ENCODE results near the gene RBM22. TPM values are rescaled to one million over a fixed set of nuclear protein-coding genes. Genes with fewer than 3 reads are reported as not detected.

The RBM22 gene
- total and polyA plus RNA-seq, 3 experiments from 2014 or later = 68.2 to 73.6 (median 72.7) TPM

DNA sequence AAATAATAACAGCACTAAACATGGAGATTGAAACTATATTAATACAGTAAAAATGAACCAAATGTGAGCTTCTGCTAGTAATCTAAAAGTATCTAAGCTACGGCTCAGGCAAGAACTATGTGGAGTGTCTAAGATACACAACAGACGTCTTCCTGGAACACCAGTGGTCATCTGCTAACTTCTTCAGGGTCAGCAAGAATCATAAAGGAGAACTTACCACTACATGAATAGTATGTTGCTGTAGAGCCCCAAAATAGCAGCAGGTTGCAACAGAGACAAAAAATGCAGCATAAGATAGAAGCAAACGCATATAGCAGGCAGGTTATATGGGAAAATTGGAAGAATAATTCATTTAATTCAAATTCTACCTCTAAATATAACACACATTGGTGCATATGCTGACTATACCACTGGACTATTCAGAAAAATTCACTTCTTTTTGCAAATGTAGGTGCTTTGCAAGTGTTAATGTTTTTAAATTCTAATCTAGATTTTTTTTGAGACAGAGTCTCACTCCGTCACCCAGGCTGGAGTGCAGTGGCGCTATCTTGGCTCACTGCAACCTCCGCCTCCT is 30.9 kb upstream of the RBM22 start:
- H3K27me3 ChIP-seq (ENCODE audit: insufficient read depth, low read length, poor library complexity, severe bottlenecking) = no peaks in the 10 kb centered on the region
- H3K27ac ChIP-seq (ENCODE audit: low read depth, low read length) = no peak overlapping the region
- POLR2A ChIA-PET = no interaction called here
- no peak overlapping the region for H3K4me3 ChIP-seq (ENCODE audit: low read length)
- H3K4me1 Mint-ChIP-seq = peaks cover 11 to 29% (median 23%) of the 10 kb centered on the region in 3 donors
- CTCF ChIA-PET = interaction anchor here (1.4 kb wide), 1 partner anchor 31 kb away, joined by 4 read pairs; the partner anchor contains the start of gene RBM22
- no peaks in the 10 kb centered on the region for H3K27me3 Mint-ChIP-seq
- H3K9me3 Mint-ChIP-seq = peaks cover 0 to 6% (median 4%) of the 10 kb centered on the region in 5 donors
- peaks cover 42% of the 10 kb centered on the region for H3K36me3 ChIP-seq (ENCODE audit: insufficient read depth, low read length)
- peaks cover 26 to 88% (median 36%) of the 10 kb centered on the region in 3 donors for H3K36me3 Mint-ChIP-seq
- no peaks in the 10 kb centered on the region for H3K4me1 ChIP-seq (ENCODE audit: insufficient read depth, low read length)
- DNase-seq = no peak
- no peaks in the 10 kb centered on the region for H3K9me3 ChIP-seq (ENCODE audit: low read length)
- H3K27ac Mint-ChIP-seq = no peak overlapping the region
- H3K4me3 Mint-ChIP-seq = no peak overlapping the region

DNA sequence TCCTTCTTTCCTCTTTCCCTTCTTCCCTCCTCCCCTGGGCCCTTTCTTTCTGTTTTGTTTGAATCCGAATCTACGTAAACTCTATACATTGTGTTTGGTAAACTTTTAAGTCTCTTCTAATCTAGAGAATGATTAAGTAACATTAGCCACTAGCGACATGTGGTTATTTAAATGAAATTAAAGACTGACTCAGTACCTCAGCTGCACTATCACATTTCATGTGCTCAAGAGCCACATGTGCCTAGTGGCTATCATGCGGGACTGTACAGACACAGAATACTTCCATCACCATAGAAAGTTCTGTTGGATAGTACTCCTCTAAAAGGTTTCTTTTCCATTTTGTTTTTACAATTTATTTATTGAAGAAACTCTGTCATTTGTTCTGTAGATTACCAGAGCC is 29.0 kb upstream of the RBM22 start:
- no peak for DNase-seq
- no peaks in the 10 kb centered on the region for H3K27me3 ChIP-seq (ENCODE audit: insufficient read depth, low read length, poor library complexity, severe bottlenecking)
- no peaks in the 10 kb centered on the region for H3K9me3 Mint-ChIP-seq
- peak overlapping the region in 1 of 8 donors; percentile 39 for H3K27ac Mint-ChIP-seq
- H3K4me1 Mint-ChIP-seq = peaks cover 5 to 11% (median 6%) of the 10 kb centered on the region in 3 donors
- CTCF ChIA-PET = no interaction called here
- no peaks in the 10 kb centered on the region for H3K4me1 ChIP-seq (ENCODE audit: insufficient read depth, low read length)
- H3K4me3 Mint-ChIP-seq = no peak overlapping the region
- no peaks in the 10 kb centered on the region for H3K27me3 Mint-ChIP-seq
- no peak overlapping the region for H3K4me3 ChIP-seq (ENCODE audit: low read length)
- peaks cover 17 to 85% (median 28%) of the 10 kb centered on the region in 3 donors for H3K36me3 Mint-ChIP-seq
- H3K9me3 ChIP-seq (ENCODE audit: low read length) = no peaks in the 10 kb centered on the region
- H3K36me3 ChIP-seq (ENCODE audit: insufficient read depth, low read length) = peaks cover 44% of the 10 kb centered on the region
- POLR2A ChIA-PET = no interaction called here
- no peak overlapping the region for H3K27ac ChIP-seq (ENCODE audit: low read depth, low read length)

GRCh38 chr5:150723845-150724244 is 23.0 kb upstream of the RBM22 start:
- Mint-ChIP-seq H3K27ac (no peak overlapping the region), H3K4me1 (no peaks in the 10 kb centered on the region), H3K9me3 (no peaks in the 10 kb centered on the region), H3K36me3 (peaks cover 13 to 86% (median 29%) of the 10 kb centered on the region in 3 donors), H3K4me3 (no peak overlapping the region), H3K27me3 (no peaks in the 10 kb centered on the region)
- CTCF ChIA-PET = no interaction called here
- POLR2A ChIA-PET = no interaction called here
- Histone ChIP-seq H3K4me3 (ENCODE audit: low read length) (peak overlapping the region; percentile 8), H3K27me3 (ENCODE audit: insufficient read depth, low read length, poor library complexity, severe bottlenecking) (no peaks in the 10 kb centered on the region), H3K9me3 (ENCODE audit: low read length) (no peaks in the 10 kb centered on the region), H3K27ac (ENCODE audit: low read depth, low read length) (no peak overlapping the region), H3K4me1 (ENCODE audit: insufficient read depth, low read length) (no peaks in the 10 kb centered on the region), H3K36me3 (ENCODE audit: insufficient read depth, low read length) (peaks cover 50% of the 10 kb centered on the region)
- DNase-seq = no peak

DNA sequence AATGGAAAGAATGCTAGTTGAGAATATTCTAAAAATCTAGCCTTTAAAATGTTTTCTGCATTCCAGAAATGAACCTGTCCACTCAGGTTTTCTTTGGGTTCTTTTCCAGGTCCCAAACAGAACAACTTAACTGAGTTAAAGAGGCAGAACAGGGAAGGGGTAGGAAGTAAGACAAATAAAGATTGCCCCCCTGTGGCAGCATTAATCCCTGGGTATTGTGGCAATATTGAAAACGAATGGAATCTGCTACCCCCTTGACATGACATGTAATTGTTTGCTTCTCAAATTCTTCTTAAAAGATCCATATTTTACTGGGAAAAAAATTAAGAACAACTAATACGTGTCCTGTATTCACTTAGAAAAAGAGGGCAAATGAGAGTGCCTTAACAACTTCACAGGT is 9.3 kb upstream of the RBM22 start:
- Mint-ChIP-seq H3K4me1 (no peaks in the 10 kb centered on the region), H3K27ac (no peak overlapping the region), H3K36me3 (peaks cover 0 to 68% (median 16%) of the 10 kb centered on the region in 3 donors), H3K4me3 (no peak overlapping the region), H3K9me3 (no peaks in the 10 kb centered on the region), H3K27me3 (no peaks in the 10 kb centered on the region)
- DNase-seq = peak in 1 of 5 donors; percentile 8
- ChIA-PET CTCF (interaction anchor here (2.2 kb wide), 1 partner anchor 10 kb away, joined by 13 read pairs; the partner anchor contains the start of gene RBM22), POLR2A (no interaction called here)
- no peaks in the 10 kb centered on the region for H3K4me1 ChIP-seq (ENCODE audit: insufficient read depth, low read length)
- H3K36me3 ChIP-seq (ENCODE audit: insufficient read depth, low read length) = peaks cover 29% of the 10 kb centered on the region
- H3K9me3 ChIP-seq (ENCODE audit: low read length) = no peaks in the 10 kb centered on the region
- H3K27me3 ChIP-seq (ENCODE audit: insufficient read depth, low read length, poor library complexity, severe bottlenecking) = no peaks in the 10 kb centered on the region
- H3K27ac ChIP-seq (ENCODE audit: low read depth, low read length) = no peak overlapping the region
- no peak overlapping the region for H3K4me3 ChIP-seq (ENCODE audit: low read length)

GRCh38 chr5:150706776-150707390 is 6.0 kb upstream of the RBM22 start:
- CTCF ChIA-PET = interaction anchor here (0.7 to 1.8 kb wide), 3 partner anchors 19 to 146 kb away, joined by 3 to 5 read pairs (median 4); partner anchors contain the start of gene IRGM
- peaks cover 0 to 44% (median 16%) of the 10 kb centered on the region in 3 donors for H3K36me3 Mint-ChIP-seq
- no peaks in the 10 kb centered on the region for H3K27me3 Mint-ChIP-seq
- POLR2A ChIA-PET = no interaction called here
- H3K27me3 ChIP-seq (ENCODE audit: insufficient read depth, low read length, poor library complexity, severe bottlenecking) = no peaks in the 10 kb centered on the region
- DNase-seq = no peak
- H3K9me3 ChIP-seq (ENCODE audit: low read length) = no peaks in the 10 kb centered on the region
- H3K4me3 ChIP-seq (ENCODE audit: low read length) = no peak overlapping the region
- no peaks in the 10 kb centered on the region for H3K4me1 Mint-ChIP-seq
- peaks cover 21% of the 10 kb centered on the region for H3K36me3 ChIP-seq (ENCODE audit: insufficient read depth, low read length)
- H3K9me3 Mint-ChIP-seq = no peaks in the 10 kb centered on the region
- H3K4me1 ChIP-seq (ENCODE audit: insufficient read depth, low read length) = no peaks in the 10 kb centered on the region
- no peak overlapping the region for H3K27ac ChIP-seq (ENCODE audit: low read depth, low read length)
- no peak overlapping the region for H3K4me3 Mint-ChIP-seq
- no peak overlapping the region for H3K27ac Mint-ChIP-seq

- no peak for DNase-seq
- Histone ChIP-seq H3K36me3 (ENCODE audit: insufficient read depth, low read length) (peaks cover 3% of the 10 kb centered on the region), H3K9me3 (ENCODE audit: low read length) (no peaks in the 10 kb centered on the region), H3K4me3 (ENCODE audit: low read length) (no peak overlapping the region), H3K4me1 (ENCODE audit: insufficient read depth, low read length) (peaks cover 21% of the 10 kb centered on the region), H3K27me3 (ENCODE audit: insufficient read depth, low read length, poor library complexity, severe bottlenecking) (no peaks in the 10 kb centered on the region), H3K27ac (ENCODE audit: low read depth, low read length) (no peak overlapping the region)
- Mint-ChIP-seq H3K27ac (peak overlapping the region in 2 of 8 donors; percentile 37 to 44), H3K4me3 (peak overlapping the region in 1 of 7 donors; percentile 82), H3K27me3 (no peaks in the 10 kb centered on the region), H3K9me3 (no peaks in the 10 kb centered on the region), H3K4me1 (no peaks in the 10 kb centered on the region), H3K36me3 (peaks cover 0 to 22% (median 12%) of the 10 kb centered on the region in 3 donors)
- POLR2A ChIA-PET = no interaction called here
- CTCF ChIA-PET = interaction anchor here (1.4 to 1.6 kb wide), 2 partner anchors 9 to 75 kb away, joined by 3 to 4 read pairs; partner anchors contain the start of gene SMIM3
These were observed 2.9 kb upstream of the RBM22 start for GRCh38 chr5:150703762-150704161.

- H3K27ac ChIP-seq (ENCODE audit: low read depth, low read length) = peak overlapping the region; percentile 99
- Mint-ChIP-seq H3K27me3 (no peaks in the 10 kb centered on the region), H3K4me3 (no peak overlapping the region), H3K27ac (no peak overlapping the region), H3K4me1 (no peaks in the 10 kb centered on the region), H3K9me3 (no peaks in the 10 kb centered on the region), H3K36me3 (peaks cover 6 to 41% (median 8%) of the 10 kb centered on the region in 3 donors)
- peaks cover 21% of the 10 kb centered on the region for H3K4me1 ChIP-seq (ENCODE audit: insufficient read depth, low read length)
- ChIA-PET CTCF (interaction anchor here (0.7 to 4.1 kb wide), 20 partner anchors 9 to 383 kb away, joined by 3 to 29 read pairs (median 4); partner anchors contain the start of genes DCTN4, IRGM and SMIM3), POLR2A (interaction anchor here (0.5 to 2.3 kb wide), 14 partner anchors 56 to 1855 kb away, joined by 3 to 26 read pairs (median 4); partner anchors contain the start of genes ANXA6, CCDC69, DCTN4 and G3BP1)
- H3K9me3 ChIP-seq (ENCODE audit: low read length) = no peaks in the 10 kb centered on the region
- no peaks in the 10 kb centered on the region for H3K27me3 ChIP-seq (ENCODE audit: insufficient read depth, low read length, poor library complexity, severe bottlenecking)
- DNase-seq = no peak
- H3K36me3 ChIP-seq (ENCODE audit: insufficient read depth, low read length) = peaks cover 34% of the 10 kb centered on the region
- H3K4me3 ChIP-seq (ENCODE audit: low read length) = peak overlapping the region; percentile 88
These were observed 642 bp downstream of the RBM22 start for GRCh38 chr5:150700246-150700593.

DNA sequence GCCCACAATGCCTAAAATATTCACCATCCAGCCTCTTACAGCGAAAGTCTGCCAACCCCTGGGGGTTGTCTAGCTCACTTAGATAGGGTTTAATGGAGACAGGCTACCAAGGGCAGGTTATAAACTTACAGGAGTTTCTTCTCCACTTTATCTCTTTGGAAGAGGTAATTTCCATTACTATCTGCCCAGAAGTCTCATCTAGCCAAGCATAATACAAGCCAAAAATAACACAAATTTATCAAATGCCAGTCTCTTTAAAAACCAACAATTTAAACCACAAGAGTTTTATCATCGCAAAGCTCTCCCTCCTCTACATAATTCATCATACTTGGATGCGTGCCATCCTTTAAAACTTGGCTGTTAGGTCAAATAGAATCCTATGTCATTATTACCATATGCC is 6.2 kb downstream of the RBM22 start:
- no peak overlapping the region for H3K27ac ChIP-seq (ENCODE audit: low read depth, low read length)
- POLR2A ChIA-PET = no interaction called here
- Mint-ChIP-seq H3K4me3 (no peak overlapping the region), H3K9me3 (no peaks in the 10 kb centered on the region), H3K27me3 (no peaks in the 10 kb centered on the region), H3K36me3 (peaks cover 8 to 90% (median 20%) of the 10 kb centered on the region in 3 donors), H3K27ac (peak overlapping the region in 1 of 8 donors; percentile 36), H3K4me1 (no peaks in the 10 kb centered on the region)
- DNase-seq = no peak
- peaks cover 9% of the 10 kb centered on the region for H3K4me1 ChIP-seq (ENCODE audit: insufficient read depth, low read length)
- H3K4me3 ChIP-seq (ENCODE audit: low read length) = no peak overlapping the region
- H3K36me3 ChIP-seq (ENCODE audit: insufficient read depth, low read length) = peaks cover 73% of the 10 kb centered on the region
- H3K27me3 ChIP-seq (ENCODE audit: insufficient read depth, low read length, poor library complexity, severe bottlenecking) = no peaks in the 10 kb centered on the region
- H3K9me3 ChIP-seq (ENCODE audit: low read length) = no peaks in the 10 kb centered on the region
- CTCF ChIA-PET = no interaction called here
